ENCODE results near the gene MECR.

Gene MECR

GRCh38 chr1:29200906-29201594 is 29.7 kb downstream of the MECR start:
- no peak for DNase-seq

GRCh38 chr1:29197993-29198392 is 32.7 kb downstream of the MECR start:
- DNase-seq = no peak

- DNase-seq = peak; percentile 65
These were observed 33.2 kb downstream of the MECR start for GRCh38 chr1:29197590-29197924.

DNA sequence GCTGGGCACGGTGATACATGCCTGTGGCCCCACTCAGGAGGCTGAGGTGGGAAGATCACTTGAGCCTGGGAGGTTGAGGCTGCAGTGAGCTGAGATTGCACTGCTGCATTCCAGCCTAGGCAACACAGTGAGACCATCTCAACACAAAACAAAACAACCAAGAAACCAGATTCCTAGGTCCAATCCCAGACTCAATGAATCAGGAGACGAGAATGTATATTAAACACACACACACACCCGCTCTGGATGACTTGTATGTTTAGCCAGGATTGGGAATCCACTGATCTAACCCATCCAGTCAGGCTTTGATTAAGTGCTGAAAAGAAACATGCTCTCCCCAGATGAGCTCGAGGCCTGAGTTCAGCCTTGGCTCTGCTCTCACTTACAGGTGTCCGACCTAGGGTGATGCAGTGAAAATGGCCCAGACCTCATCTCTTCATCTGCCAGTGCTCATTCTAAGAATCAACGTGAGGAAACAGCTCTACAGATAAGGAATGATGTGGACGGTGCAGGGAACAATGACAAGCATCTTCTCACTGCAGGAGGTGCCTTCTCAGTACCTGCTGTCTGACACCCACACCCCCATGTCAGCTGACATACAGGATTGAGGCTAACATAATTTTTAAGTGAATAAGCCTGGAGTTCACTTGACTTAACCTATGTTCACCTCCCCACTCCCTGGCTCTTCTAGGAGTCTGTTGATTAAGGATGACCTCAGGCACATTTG is 33.7 kb downstream of the MECR start:
- DNase-seq = no peak

DNA sequence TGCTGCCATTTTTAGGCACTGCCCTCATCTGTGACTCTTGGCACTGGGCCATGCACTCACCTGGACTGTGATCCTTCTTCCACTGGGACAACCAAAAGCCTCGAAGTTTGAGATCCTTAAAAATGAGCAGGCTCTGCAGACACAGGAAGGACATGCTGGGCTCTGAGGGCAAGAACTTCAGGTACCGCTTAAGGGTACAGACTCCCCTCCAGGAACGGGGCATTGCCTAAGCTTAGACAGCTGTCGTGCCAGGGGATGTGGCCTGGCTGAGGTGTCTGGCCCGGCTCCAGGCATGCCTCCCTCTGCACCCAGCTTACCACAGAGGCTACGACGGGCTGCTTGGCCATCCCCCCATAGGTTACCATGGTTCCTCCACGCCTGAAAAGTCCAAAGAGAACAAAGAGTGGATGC is 34.8 kb downstream of the MECR start:
- no peak for DNase-seq

GRCh38 chr1:29193879-29194455 is 36.8 kb downstream of the MECR start:
- no peak for DNase-seq

GRCh38 chr1:29190718-29191117 is 40.0 kb downstream of the MECR start:
- DNase-seq = no peak

DNA sequence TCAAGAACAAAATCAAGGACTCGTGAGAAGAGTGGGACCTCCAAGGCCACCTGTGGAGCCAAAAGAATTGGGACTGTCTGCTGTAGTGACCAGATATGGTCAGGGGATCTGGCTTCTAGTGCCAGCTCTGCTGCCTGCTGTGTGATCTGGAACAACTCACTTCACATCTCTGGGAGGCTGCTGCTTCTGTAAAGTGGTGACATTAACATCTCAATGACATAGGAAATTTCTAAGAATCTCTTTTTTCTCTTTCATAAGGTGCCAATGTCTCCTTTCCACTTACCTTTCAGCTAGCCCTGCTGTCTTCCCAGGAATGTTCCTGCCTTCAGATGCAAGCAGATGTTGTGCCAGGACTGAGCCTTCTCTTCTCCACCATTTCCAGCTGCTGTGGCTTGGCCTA is 44.0 kb downstream of the MECR start:
- DNase-seq = no peak

DNA sequence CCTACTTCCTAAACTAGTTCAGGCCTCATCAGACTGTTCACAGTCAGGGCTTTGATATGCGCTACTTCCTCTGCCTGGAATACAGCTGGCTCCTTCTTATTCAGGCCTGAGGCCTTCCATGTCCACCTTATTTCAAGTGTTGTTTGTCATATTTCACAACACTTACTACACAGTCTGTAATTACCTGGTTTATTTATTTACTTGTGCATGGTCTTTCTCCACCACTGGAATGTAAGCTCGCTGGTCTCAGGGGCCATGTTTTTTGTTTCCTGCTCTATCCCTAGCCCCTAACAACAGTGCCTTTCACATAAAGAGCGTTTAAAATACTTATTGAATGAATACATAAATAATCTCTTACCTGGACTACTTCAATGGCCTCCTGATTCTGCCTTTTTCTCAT is 44.5 kb downstream of the MECR start:
- no peak for DNase-seq

GRCh38 chr1:29183287-29183686 is 47.4 kb downstream of the MECR start:
- DNase-seq = no peak

DNA sequence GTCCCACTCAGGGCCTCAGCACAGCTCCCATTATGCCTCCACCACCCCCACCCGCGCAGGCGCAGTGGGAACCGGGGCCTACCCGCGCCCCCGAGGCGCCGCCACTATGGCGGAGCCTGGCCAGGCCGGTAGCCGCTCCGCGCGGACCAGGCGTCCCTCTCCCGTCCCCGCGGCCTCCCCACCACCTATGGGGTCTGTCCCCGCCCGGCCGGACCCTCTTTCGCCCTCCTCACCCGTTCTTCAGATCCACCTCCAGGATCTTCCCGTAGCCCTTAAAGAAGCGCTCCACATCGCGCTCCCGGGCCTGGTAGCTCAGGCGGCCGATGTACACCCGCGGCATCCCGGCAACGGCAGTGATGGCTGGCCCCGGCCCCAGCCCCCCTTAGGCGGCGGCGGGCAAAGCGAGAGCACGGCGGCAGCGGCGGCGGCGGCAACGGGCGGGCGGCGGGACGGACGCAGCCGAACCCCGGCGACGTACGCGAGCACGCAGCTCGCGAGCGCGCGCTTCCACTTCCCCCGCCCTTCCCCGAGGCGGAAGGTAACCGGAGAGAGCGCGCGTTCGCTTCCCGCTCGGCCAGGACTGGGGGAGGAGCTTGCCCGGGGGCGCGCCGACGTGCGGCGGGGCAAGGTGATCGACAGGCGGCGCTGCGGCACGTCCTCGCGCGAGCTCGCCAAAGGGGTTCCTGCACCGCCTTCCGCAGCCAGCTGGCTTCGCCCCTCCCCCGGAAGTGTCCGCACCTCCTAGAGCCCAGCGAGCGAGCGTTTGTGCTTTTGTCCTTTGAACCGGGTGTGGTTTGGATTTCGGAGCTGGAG is 49.1 kb downstream of the MECR start, which contains the start of gene SRSF4:
TSS of gene SRSF4 (minus strand) at position 488 of the 813 bp plus-strand sequence. CDS start at position 340, 148 bp downstream.
- peak; percentile 99 for DNase-seq

- no peak for DNase-seq
These were observed 50.0 kb downstream of the MECR start for GRCh38 chr1:29180497-29181412.

DNA sequence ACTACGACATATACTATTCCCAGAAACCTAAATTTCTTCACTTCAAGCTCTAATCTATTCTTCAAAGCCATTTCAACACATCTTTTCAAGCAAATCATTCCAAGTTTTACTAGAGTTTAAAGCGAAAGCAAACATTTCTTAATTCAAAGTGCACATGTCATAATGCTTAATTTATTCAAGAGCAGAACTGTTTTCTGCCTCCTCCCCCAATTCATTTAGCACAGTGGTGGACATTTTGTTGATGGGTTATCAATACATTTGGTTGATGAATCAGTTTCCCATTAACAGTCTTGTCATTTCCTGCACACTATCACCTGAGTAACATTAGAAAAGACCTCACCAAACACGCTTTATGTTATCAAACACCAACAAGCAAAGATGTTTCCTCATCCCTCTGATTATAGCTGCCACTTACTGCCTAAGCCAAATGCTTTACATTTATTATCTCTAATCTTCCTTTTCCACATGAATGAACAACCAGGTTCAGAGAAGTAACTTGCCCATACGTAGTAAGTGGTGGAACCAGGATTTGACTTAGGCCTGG is 51.0 kb downstream of the MECR start:
- no peak for DNase-seq

DNA sequence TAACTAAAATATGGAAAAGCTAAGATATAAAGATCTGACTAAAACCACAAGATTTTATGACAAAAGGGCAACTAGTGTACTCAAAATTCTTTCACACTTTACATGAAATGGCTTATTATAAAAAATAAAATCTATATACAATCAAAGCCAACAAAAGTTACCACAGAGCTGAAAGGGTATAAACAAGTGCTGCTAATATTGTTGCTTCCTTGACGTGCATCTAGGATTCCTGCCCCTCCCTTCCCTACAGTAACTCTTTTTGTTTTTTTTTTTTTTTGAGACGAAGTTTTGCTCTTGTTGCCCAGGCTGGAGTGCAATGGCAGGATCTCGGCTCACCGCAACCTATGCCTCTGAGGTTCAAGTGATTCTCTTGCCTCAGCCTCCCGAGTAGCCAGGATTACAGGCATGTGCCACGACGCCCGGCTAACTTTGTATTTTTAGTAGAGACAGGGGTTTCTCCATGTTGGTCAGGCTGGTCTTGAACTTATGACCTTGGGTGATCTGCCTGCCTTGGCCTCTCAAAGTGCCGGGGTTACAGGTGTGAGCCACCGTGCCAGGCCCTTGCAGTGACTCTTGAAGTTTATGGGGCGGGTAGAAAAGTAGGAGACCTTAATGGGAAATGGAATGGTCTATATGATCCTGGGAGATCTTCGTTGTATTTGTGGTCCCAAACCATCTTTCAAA is 53.6 kb downstream of the MECR start:
- DNase-seq = no peak

DNA sequence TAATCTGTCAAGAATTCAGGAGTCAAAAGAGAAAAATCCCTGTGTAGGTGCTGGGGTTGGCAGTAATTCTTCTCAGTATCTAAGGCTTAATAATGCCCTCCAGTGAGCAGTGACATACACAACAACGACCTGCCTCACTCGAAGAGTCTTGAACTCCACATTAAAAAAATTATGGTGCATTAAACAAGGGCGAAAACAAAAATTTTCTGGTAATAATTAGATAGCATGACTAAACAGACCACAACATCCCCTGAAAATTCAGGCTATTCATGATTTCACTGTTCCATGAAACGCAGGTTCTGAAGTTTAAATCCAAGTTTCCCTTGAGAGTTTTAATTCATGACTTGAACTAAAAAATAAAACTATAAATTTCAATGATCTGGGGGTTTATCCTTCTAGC is 54.2 kb downstream of the MECR start:
- DNase-seq = no peak

GRCh38 chr1:29172415-29172939 is 58.3 kb downstream of the MECR start:
- DNase-seq = no peak

- DNase-seq = no peak
These were observed 59.2 kb downstream of the MECR start for GRCh38 chr1:29171521-29171920.

GRCh38 chr1:29171089-29171488 is 59.6 kb downstream of the MECR start:
- DNase-seq = peak; percentile 66

- DNase-seq = no peak
These were observed 60.8 kb downstream of the MECR start for GRCh38 chr1:29169976-29170375.

DNA sequence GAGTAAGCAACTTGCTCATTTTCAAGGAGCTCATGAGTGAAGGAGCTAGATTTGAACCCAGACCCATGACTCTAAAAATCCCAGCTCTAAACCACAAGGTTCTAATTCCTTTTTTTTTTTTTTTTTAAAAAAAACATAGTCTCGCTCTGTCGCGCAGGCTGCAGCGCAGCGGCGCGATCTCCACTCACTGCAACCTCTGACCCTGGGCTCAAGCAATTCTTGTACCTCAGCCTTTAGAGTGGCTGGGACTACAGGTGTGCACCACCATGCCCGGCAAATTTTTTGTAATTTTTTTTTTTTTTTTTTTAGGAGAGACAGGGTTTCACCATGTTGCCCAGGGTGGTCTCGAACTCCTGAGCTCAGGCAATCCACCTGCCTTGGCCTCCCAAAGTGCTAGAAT is 62.8 kb downstream of the MECR start:
- DNase-seq = no peak

DNA sequence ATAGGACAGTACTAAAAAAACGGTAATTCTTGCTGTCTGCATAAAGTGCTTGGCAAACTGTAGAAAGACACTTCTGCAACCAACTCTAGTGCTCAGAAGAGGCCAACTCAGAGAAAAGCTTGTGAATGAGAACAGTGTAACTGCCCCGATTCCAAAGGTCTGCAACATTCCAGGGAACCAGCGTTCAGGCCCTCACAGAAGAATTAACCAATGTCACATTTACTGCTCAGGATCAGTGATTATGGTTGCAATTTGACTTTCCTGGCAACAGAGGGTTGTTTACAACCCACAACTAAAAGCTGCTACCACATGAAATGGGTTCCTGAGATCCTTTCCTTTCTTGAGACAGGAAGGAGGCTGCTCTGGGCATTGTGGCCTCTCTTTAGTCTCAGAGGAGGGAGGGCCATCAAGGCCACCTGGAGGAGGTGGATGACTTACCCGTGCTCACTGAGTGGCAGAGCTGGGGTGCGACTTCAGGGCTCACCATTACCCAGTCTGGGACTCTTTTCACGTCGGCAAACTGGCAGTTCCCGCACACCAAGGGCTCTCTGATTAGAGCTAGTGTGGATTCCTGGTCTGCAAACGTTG is 64.3 kb downstream of the MECR start:
- no peak for DNase-seq
